MCF 10A (cell line): ENCODE measurements around the gene SDR42E1. TPM values are rescaled to one million over a fixed set of nuclear protein-coding genes. Genes with fewer than 3 reads are reported as not detected.

Experiments used
- BruUV-seq: library from RNA; stranded (reverse); fragments of 400-500 nt; replicated peaks from 2 replicates; lab custom pipeline; 2021; lab: Mats Ljungman, UMichigan
- CTCF ChIA-PET: fragments of 300-600 bp; sonication (Branson Sonifier 250); formaldehyde crosslinking; extraction: SDS; loops from one replicate; lab custom pipeline; 2021; ENCODE audit warnings: antibody characterized with exemption, inconsistent platforms; lab: Yijun Ruan, JAX
- POLR2A ChIA-PET: fragments of 300-600, 350-650 bp; sonication (Branson Sonifier 250); formaldehyde crosslinking; extraction: SDS; loops from one replicate; lab custom pipeline; 2020; ENCODE audit warnings: antibody characterized with exemption, inconsistent platforms; lab: Yijun Ruan, JAX
- DNase-seq: peaks from one replicate; pipeline ENCODE4 v3.0.0-alpha.2; 2018; ENCODE audit not compliant: unreplicated experiment
- H3K27ac Mint-ChIP-seq: one replicate; pipeline ENCODE4 v1.8.0; 2022; ENCODE audit warnings: mild to moderate bottlenecking, low read depth, mixed read lengths; ENCODE audit not compliant: unreplicated experiment
- H3K27me3 Mint-ChIP-seq: one replicate; pipeline ENCODE4 v1.8.0; 2022; ENCODE audit warnings: mixed read lengths; ENCODE audit not compliant: insufficient read depth, unreplicated experiment
- H3K36me3 Mint-ChIP-seq: one replicate; pipeline ENCODE4 v1.8.0; 2022; ENCODE audit warnings: mild to moderate bottlenecking, moderate library complexity, mixed read lengths; ENCODE audit not compliant: insufficient read depth, unreplicated experiment
- H3K4me1 Mint-ChIP-seq: one replicate; pipeline ENCODE4 v1.8.0; 2022; ENCODE audit warnings: mixed read lengths; ENCODE audit not compliant: insufficient read depth, unreplicated experiment
- H3K4me3 Mint-ChIP-seq: one replicate; pipeline ENCODE4 v1.8.0; 2022; ENCODE audit warnings: mild to moderate bottlenecking, moderate library complexity, mixed read lengths; ENCODE audit not compliant: unreplicated experiment
- H3K9me3 Mint-ChIP-seq: one replicate; pipeline ENCODE4 v1.8.0; 2022; ENCODE audit warnings: mixed read lengths; ENCODE audit not compliant: unreplicated experiment
- CTCF ChIP-seq: fragments of 200-600 bp; IDR thresholded peaks from one replicate; pipeline ENCODE4 v1.8.0; 2022; ENCODE audit warnings: antibody characterized with exemption, mild to moderate bottlenecking; ENCODE audit not compliant: unreplicated experiment
- intact Hi-C: fragments of 100-400 bp; cut with micrococcal nuclease; formaldehyde crosslinking; loops from 2 replicates; pipeline ENCODE4 v1.14.1; 2022
- total RNA-seq: library from RNA; stranded (reverse); gene quantifications from 2 replicates; pipeline ENCODE4 v1.2.3, GENCODE V29; 2022

SDR42E1 gene
- total RNA-seq, 1 experiment from 2014 or later = 8.4 TPM

GRCh38 chr16:82042144-82042543 is 30.9 kb upstream of the SDR42E1 start:
- no peak overlapping the region for H3K27ac Mint-ChIP-seq
- peaks cover 6% of the 10 kb centered on the region for H3K4me1 Mint-ChIP-seq
- H3K27me3 Mint-ChIP-seq = no peaks in the 10 kb centered on the region
- TF ChIP-seq CTCF = no peak
- H3K9me3 Mint-ChIP-seq = no peaks in the 10 kb centered on the region
- ChIA-PET CTCF (interaction anchor here (0.6 to 2.6 kb wide), 5 partner anchors 10 to 188 kb away, joined by 3 to 8 read pairs (median 4); no protein-coding TSS in a partner anchor), POLR2A (interaction anchor here (0.7 kb wide), 1 partner anchor 90 kb away, joined by 3 read pairs; no protein-coding TSS in a partner anchor)
- intact Hi-C loops = no loop called here
- no peak for DNase-seq
- H3K36me3 Mint-ChIP-seq = no peaks in the 10 kb centered on the region
- H3K4me3 Mint-ChIP-seq = no peak overlapping the region
- no TSS peak for BruUV-seq

GRCh38 chr16:82041542-82041941 is 30.3 kb upstream of the SDR42E1 start:
- Mint-ChIP-seq H3K9me3 (no peaks in the 10 kb centered on the region), H3K4me3 (no peak overlapping the region), H3K27ac (no peak overlapping the region), H3K27me3 (no peaks in the 10 kb centered on the region), H3K36me3 (no peaks in the 10 kb centered on the region), H3K4me1 (peaks cover 6% of the 10 kb centered on the region)
- TF ChIP-seq CTCF = no peak
- no TSS peak for BruUV-seq
- CTCF ChIA-PET = interaction anchor here (0.6 to 2.6 kb wide), 3 partner anchors 9 to 188 kb away, joined by 3 to 8 read pairs (median 7); no protein-coding TSS in a partner anchor
- POLR2A ChIA-PET = interaction anchor here (0.7 kb wide), 1 partner anchor 90 kb away, joined by 3 read pairs; no protein-coding TSS in a partner anchor
- DNase-seq = no peak
- intact Hi-C loops = no loop called here

- Mint-ChIP-seq H3K27me3 (no peaks in the 10 kb centered on the region), H3K27ac (no peak overlapping the region), H3K9me3 (no peaks in the 10 kb centered on the region), H3K4me3 (no peak overlapping the region), H3K36me3 (no peaks in the 10 kb centered on the region), H3K4me1 (peaks cover 8% of the 10 kb centered on the region)
- TF ChIP-seq CTCF = no peak
- BruUV-seq = no TSS peak
- ChIA-PET POLR2A (no interaction called here), CTCF (interaction anchor here (0.7 to 1.8 kb wide), 4 partner anchors 12 to 224 kb away, joined by 3 to 7 read pairs (median 4); no protein-coding TSS in a partner anchor)
- intact Hi-C loops = no loop called here
- no peak for DNase-seq
These were observed 29.0 kb upstream of the SDR42E1 start for GRCh38 chr16:82040296-82040695.

- ChIA-PET CTCF (interaction anchor here (0.5 to 1.4 kb wide), 4 partner anchors 162 to 591 kb away, joined by 3 to 4 read pairs (median 3); no protein-coding TSS in a partner anchor), POLR2A (no interaction called here)
- DNase-seq = no peak
- BruUV-seq = no TSS peak
- Mint-ChIP-seq H3K27me3 (no peaks in the 10 kb centered on the region), H3K4me3 (no peak overlapping the region), H3K27ac (no peak overlapping the region), H3K4me1 (peaks cover 20% of the 10 kb centered on the region), H3K9me3 (no peaks in the 10 kb centered on the region), H3K36me3 (no peaks in the 10 kb centered on the region)
- TF ChIP-seq CTCF = no peak
- intact Hi-C loops = no loop called here
These were observed 26.4 kb upstream of the SDR42E1 start for GRCh38 chr16:82037666-82038065.
